A549 treated with Mapracorat at 1 μM for 4 hours (cell line): ENCODE data around the gene KIF21A. TPM values are rescaled to one million over a fixed set of nuclear protein-coding genes. Genes with fewer than 3 reads are reported as not detected.

ENCODE experiments used
- total RNA-seq: library from RNA; stranded (reverse); fragments of 200-300 nt; extraction: Qiagen RNA extraction; gene quantifications from 5 replicates; pipeline ENCODE4 v1.2.3, GENCODE V29; 2022

KIF21A gene
- total RNA-seq, result 16.3 to 21.2 TPM (median 18.8 TPM) in 5 replicates

GRCh38 chr12:39443081-39443928, at the start of gene KIF21A:
Gene KIF21A, minus strand, starts transcription at chr12:39443120. Its CDS starts 150 bp downstream, at chr12:39442970.

Other genes with a start within 250 kb of the KIF21A start
- gene ABCD2, start 176.7 kb upstream of the KIF21A start, total RNA-seq, result not detected in 5 replicates